Activated naive CD4-positive, alpha-beta T cell treated with anti-CD3 and anti-CD28 coated beads, Interleukin-2, amount 50 U/mL, for 16 hours (primary cell): Measurements from ENCODE around the gene FAHD2A.
A peak's percentile ranks its signal among the peaks of the same experiment; 100 is the strongest.
"Not testable (repeated sequence)": the region's sequence is repeated elsewhere in the genome, so short reads cannot be mapped to it uniquely, and the experiment has no call there.

Experiments used
- DNase-seq: peaks from one replicate; pipeline ENCODE4 v3.0.0-alpha.2; 2020

Gene FAHD2A

GRCh38 chr2:95402370-95403203, at the start of gene FAHD2A:
Gene FAHD2A (plus strand): TSS chr2:95402708. CDS start chr2:95405559, 2,851 bp downstream.
- peak; percentile 96 for DNase-seq

GRCh38 chr2:95353055-95353575, 49.4 kb upstream of the FAHD2A start:
- no peak for DNase-seq

- no peak for DNase-seq
These were observed 48.7 kb upstream of the FAHD2A start for GRCh38 chr2:95353613-95354468.

- no peak for DNase-seq
These were observed 48.0 kb upstream of the FAHD2A start for GRCh38 chr2:95354469-95354901.

GRCh38 chr2:95354925-95355324, 47.6 kb upstream of the FAHD2A start:
- no peak for DNase-seq

GRCh38 chr2:95355486-95355885, 47.0 kb upstream of the FAHD2A start:
- not testable (repeated sequence) for DNase-seq

GRCh38 chr2:95356821-95357700, 45.4 kb upstream of the FAHD2A start:
- DNase-seq, result no peak

GRCh38 chr2:95357717-95358280, 44.7 kb upstream of the FAHD2A start:
- no peak for DNase-seq

GRCh38 chr2:95359031-95359430, 43.5 kb upstream of the FAHD2A start:
- no peak for DNase-seq

- no peak for DNase-seq
These were observed 43.0 kb upstream of the FAHD2A start for GRCh38 chr2:95359501-95359930.

- DNase-seq, result peak; percentile 0
These were observed 41.1 kb upstream of the FAHD2A start for GRCh38 chr2:95361216-95361980.

GRCh38 chr2:95362486-95362885, 40.0 kb upstream of the FAHD2A start:
- DNase-seq, result no peak

- no peak for DNase-seq
These were observed 36.0 kb upstream of the FAHD2A start for GRCh38 chr2:95366514-95366913.

GRCh38 chr2:95372216-95372829, 30.2 kb upstream of the FAHD2A start:
- DNase-seq, result peak; percentile 7

GRCh38 chr2:95372845-95373244, 29.7 kb upstream of the FAHD2A start:
- DNase-seq, result peak; percentile 2

- DNase-seq, result no peak
These were observed 28.5 kb upstream of the FAHD2A start for GRCh38 chr2:95374029-95374428.

- no peak for DNase-seq
These were observed 28.0 kb upstream of the FAHD2A start for GRCh38 chr2:95374451-95374920.

GRCh38 chr2:95374921-95375471, 27.5 kb upstream of the FAHD2A start:
- DNase-seq, result no peak

- no peak for DNase-seq
These were observed 26.9 kb upstream of the FAHD2A start for GRCh38 chr2:95375532-95376150.
